Stimulated activated naive B cell treated with anti-CD40 and anti-IgM and Interleukin-4, amounts not matched to agents 10 μg/mL and 1 μg/mL and 100 μg/mL, for 72 hours (primary cell): ENCODE results near the gene STON1.

Experiments
- ATAC-seq, 2 donors: fragments of 150-1000 bp; cut with Tn5 transposase; replicated peaks; 2 replicates each; pipeline ENCODE4 v1.10.0; 2021; ENCODE audit warnings: moderate library complexity in 1 of 2
- DNase-seq: peaks from one replicate; pipeline ENCODE4 v3.0.0; 2021
- H3K27ac Mint-ChIP-seq: one replicate; pipeline ENCODE4 v1.8.0; 2022; ENCODE audit warnings: mild to moderate bottlenecking, mixed read lengths
- H3K27me3 Mint-ChIP-seq, 2 donors: one replicate each; pipeline ENCODE4 v1.8.0; 2022; ENCODE audit warnings: mixed read lengths in 2 of 2
- H3K36me3 Mint-ChIP-seq, 2 donors: one replicate each; pipeline ENCODE4 v1.8.0; 2022; ENCODE audit warnings: mixed read lengths in 2 of 2, mild to moderate bottlenecking in 1 of 2
- H3K4me1 Mint-ChIP-seq, 2 donors: one replicate each; pipeline ENCODE4 v1.8.0; 2022; ENCODE audit warnings: mixed read lengths in 2 of 2, mild to moderate bottlenecking in 1 of 2
- H3K4me3 Mint-ChIP-seq, 2 donors: one replicate each; pipeline ENCODE4 v1.8.0; 2022; ENCODE audit warnings: mild to moderate bottlenecking in 2 of 2, mixed read lengths in 2 of 2, moderate library complexity in 1 of 2
- H3K9me3 Mint-ChIP-seq, 2 donors: one replicate each; pipeline ENCODE4 v1.8.0; 2022; ENCODE audit warnings: mixed read lengths in 2 of 2, mild to moderate bottlenecking in 1 of 2

STON1 gene, protein sequence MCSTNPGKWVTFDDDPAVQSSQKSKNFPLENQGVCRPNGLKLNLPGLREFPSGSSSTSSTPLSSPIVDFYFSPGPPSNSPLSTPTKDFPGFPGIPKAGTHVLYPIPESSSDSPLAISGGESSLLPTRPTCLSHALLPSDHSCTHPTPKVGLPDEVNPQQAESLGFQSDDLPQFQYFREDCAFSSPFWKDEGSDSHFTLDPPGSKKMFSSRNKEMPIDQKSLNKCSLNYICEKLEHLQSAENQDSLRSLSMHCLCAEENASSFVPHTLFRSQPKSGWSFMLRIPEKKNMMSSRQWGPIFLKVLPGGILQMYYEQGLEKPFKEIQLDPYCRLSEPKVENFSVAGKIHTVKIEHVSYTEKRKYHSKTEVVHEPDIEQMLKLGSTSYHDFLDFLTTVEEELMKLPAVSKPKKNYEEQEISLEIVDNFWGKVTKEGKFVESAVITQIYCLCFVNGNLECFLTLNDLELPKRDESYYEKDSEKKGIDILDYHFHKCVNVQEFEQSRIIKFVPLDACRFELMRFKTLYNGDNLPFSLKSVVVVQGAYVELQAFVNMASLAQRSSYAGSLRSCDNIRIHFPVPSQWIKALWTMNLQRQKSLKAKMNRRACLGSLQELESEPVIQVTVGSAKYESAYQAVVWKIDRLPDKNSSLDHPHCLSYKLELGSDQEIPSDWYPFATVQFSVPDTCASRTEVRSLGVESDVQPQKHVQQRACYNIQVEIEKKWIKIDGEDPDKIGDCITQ

GRCh38 chr2:48530033-48530811, at the start of gene STON1:
Gene STON1, plus strand, starts transcription at chr2:48530154. Its CDS starts 50,480 bp downstream, at chr2:48580634.
- no peaks in the 10 kb centered on the region for H3K9me3 Mint-ChIP-seq
- H3K27me3 Mint-ChIP-seq = peaks cover 4 to 6% of the 10 kb centered on the region in 2 donors
- DNase-seq (no peak), ATAC-seq (peak; percentile 65 to 66)
- peak within 1 kb of the TSS; percentile 82 to 89 for H3K4me3 Mint-ChIP-seq
- peak within 1 kb of the TSS; percentile 76 for H3K27ac Mint-ChIP-seq
- H3K4me1 Mint-ChIP-seq = peaks cover 15 to 18% of the 10 kb centered on the region in 2 donors
- H3K36me3 Mint-ChIP-seq = peaks cover 8 to 18% of the 10 kb centered on the region in 2 donors

DNA sequence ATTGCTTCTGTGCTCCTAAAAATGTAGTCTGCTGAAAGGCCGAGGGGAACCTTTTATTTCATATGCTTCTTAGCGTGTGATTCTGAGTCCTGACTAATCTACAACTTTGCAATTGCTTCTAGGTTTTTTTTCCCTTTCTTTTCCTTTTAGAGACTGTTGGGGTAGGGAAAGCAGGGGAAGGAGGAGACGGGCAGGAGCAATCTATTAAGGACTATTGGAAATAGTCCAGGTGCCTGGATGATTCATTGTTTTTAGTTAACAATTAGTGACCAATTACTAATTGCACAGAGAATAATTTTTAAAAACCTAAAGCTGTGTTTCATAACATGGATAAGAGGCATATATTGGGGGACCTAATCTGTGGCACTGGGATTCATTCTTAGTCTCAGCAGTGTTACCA, 49.4 kb upstream of the STON1 start:
- ATAC-seq (no peak), DNase-seq (no peak)
- no peaks in the 10 kb centered on the region for H3K4me1 Mint-ChIP-seq
- H3K36me3 Mint-ChIP-seq = peaks cover 21 to 43% of the 10 kb centered on the region in 2 donors
- H3K27me3 Mint-ChIP-seq = no peaks in the 10 kb centered on the region
- H3K27ac Mint-ChIP-seq = no peak overlapping the region
- H3K9me3 Mint-ChIP-seq = no peaks in the 10 kb centered on the region
- H3K4me3 Mint-ChIP-seq = no peak overlapping the region

- DNase-seq = no peak
- Mint-ChIP-seq H3K9me3 (no peaks in the 10 kb centered on the region), H3K36me3 (peaks cover 26 to 38% of the 10 kb centered on the region in 2 donors), H3K27me3 (no peaks in the 10 kb centered on the region), H3K4me3 (no peak overlapping the region), H3K27ac (no peak overlapping the region), H3K4me1 (no peaks in the 10 kb centered on the region)
- ATAC-seq = no peak
Observed at GRCh38 chr2:48482313-48482712, 47.6 kb upstream of the STON1 start.

- DNase-seq (no peak), ATAC-seq (no peak)
- Mint-ChIP-seq H3K27ac (no peak overlapping the region), H3K4me3 (no peak overlapping the region), H3K4me1 (no peaks in the 10 kb centered on the region), H3K36me3 (peaks cover 22 to 36% of the 10 kb centered on the region in 2 donors), H3K27me3 (no peaks in the 10 kb centered on the region), H3K9me3 (no peaks in the 10 kb centered on the region)
Observed at GRCh38 chr2:48482769-48483168, 47.2 kb upstream of the STON1 start.

DNA sequence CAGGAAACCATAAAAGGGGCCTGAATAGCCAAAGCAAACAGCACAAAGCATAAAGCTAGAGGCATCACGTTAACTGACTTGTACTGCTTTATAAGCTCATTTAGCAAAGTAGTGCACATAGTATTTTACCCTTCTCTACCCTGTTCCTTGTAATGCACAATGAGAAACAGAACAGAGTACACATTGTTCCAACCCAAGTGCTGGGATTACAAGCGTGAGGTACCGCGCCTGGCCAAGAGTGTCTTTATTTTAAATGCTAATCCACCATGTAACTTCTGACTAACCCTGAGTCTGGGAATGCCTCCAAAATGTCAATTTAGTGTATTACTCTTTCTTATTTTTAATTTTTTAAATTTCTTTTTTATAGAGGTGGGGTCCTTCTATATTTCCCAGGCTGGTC, 46.4 kb upstream of the STON1 start:
- Mint-ChIP-seq H3K27me3 (no peaks in the 10 kb centered on the region), H3K27ac (no peak overlapping the region), H3K4me3 (no peak overlapping the region), H3K36me3 (peaks cover 24 to 30% of the 10 kb centered on the region in 2 donors), H3K4me1 (no peaks in the 10 kb centered on the region), H3K9me3 (no peaks in the 10 kb centered on the region)
- DNase-seq = no peak
- ATAC-seq = no peak

DNA sequence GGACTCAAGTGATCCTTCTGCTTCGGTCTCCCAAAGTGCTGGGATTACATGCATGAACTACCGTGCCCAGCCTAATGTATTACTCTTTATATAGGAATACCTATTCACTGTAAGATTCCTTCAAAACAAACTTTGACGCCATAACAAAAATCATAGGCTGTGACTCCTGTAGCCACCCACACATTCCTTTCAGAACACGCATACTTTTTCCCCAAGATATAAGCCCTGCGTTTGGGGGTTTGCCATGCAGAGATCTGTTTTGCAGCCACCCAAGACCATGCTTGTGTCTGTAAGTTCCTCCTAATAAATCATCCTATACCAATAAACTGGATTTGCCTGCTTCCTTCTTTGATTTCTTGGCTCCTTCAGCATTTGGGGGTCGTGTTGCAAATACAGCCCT, 46.0 kb upstream of the STON1 start:
- H3K4me1 Mint-ChIP-seq = no peaks in the 10 kb centered on the region
- DNase-seq (no peak), ATAC-seq (no peak)
- H3K36me3 Mint-ChIP-seq = peaks cover 24 to 28% of the 10 kb centered on the region in 2 donors
- no peaks in the 10 kb centered on the region for H3K9me3 Mint-ChIP-seq
- no peak overlapping the region for H3K4me3 Mint-ChIP-seq
- H3K27me3 Mint-ChIP-seq = no peaks in the 10 kb centered on the region
- no peak overlapping the region for H3K27ac Mint-ChIP-seq

DNA sequence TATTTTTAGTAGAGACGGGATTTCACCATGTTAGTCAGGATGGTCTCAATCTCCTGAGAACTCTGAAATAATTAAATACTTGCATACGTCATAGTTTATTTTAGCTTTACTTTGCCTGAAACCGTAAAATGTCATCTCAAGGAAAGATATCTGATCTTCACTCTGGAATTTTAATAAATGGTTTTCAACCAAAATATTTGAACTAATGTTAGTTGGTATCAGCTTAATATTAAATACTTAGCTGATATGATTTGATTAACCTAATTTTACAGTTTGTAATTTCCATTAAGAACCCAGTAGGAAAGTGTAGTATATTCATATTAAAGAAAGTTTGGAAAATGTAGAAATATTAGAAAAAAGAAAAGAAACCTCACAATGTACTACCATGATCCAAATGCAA, 41.4 kb upstream of the STON1 start:
- DNase-seq (no peak), ATAC-seq (no peak)
- no peak overlapping the region for H3K4me3 Mint-ChIP-seq
- H3K27ac Mint-ChIP-seq = no peak overlapping the region
- H3K27me3 Mint-ChIP-seq = no peaks in the 10 kb centered on the region
- H3K9me3 Mint-ChIP-seq = no peaks in the 10 kb centered on the region
- no peaks in the 10 kb centered on the region for H3K4me1 Mint-ChIP-seq
- peaks cover 21 to 24% of the 10 kb centered on the region in 2 donors for H3K36me3 Mint-ChIP-seq

DNA sequence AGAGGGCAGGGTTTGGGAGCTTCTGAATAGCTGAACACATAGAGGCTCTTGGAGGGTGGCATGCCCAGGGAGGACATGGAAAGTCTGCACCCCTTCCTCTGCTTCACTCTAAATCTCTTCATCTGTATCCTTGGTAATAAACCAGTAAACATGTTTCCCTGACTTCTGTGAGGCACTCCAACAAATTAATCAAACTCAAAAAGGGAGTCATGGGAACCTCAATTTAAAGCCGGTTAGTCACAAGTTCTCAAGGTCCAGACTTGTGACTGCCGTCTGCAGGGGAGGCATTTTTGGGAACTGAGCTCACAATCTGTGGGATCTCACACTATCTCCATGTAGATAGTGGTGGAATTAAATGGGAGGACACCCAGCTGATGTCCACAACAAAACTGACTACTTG, 33.1 kb upstream of the STON1 start:
- DNase-seq (no peak), ATAC-seq (no peak)
- no peak overlapping the region for H3K27ac Mint-ChIP-seq
- H3K9me3 Mint-ChIP-seq = no peaks in the 10 kb centered on the region
- H3K36me3 Mint-ChIP-seq = peaks cover 26 to 55% of the 10 kb centered on the region in 2 donors
- H3K27me3 Mint-ChIP-seq = no peaks in the 10 kb centered on the region
- no peaks in the 10 kb centered on the region for H3K4me1 Mint-ChIP-seq
- H3K4me3 Mint-ChIP-seq = no peak overlapping the region

DNA sequence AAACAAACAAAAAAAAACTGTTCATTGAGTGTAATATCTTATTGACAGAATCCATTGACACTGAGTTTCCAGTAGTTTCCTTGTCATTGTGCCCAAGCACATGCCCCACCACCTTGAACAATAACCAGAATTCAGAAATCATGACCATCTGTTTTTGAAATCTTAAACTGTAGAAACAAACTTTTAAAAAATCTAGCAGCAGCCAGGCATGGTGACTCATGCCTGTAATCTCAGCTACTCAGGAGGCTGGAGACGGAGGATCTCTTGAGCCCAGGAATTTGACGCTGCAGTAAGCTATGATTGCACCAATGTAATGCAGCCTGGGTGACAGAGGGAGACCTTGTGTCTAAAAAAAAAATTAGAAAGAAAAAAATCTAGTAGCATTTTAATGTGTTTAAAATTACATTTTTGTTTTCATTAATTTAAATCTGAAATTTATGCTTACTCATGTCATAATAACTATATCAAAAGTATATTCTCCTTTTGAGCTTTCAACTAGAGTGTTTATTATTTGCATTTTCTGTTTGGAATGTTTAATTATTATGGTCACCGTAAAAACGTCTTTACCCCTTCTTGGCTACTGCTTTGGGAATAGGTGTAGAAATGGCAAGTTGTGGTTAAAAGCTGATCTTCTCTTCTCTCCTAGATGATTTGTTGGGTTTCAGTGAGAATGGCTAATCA, 25.2 kb upstream of the STON1 start:
- ATAC-seq (no peak), DNase-seq (no peak)
- Mint-ChIP-seq H3K9me3 (no peaks in the 10 kb centered on the region), H3K36me3 (peaks cover 30 to 51% of the 10 kb centered on the region in 2 donors), H3K4me3 (no peak overlapping the region), H3K4me1 (peaks cover 0 to 2% of the 10 kb centered on the region in 2 donors), H3K27me3 (no peaks in the 10 kb centered on the region), H3K27ac (no peak overlapping the region)

- H3K9me3 Mint-ChIP-seq = no peaks in the 10 kb centered on the region
- no peak for DNase-seq
- peaks cover 29 to 50% of the 10 kb centered on the region in 2 donors for H3K36me3 Mint-ChIP-seq
- no peaks in the 10 kb centered on the region for H3K27me3 Mint-ChIP-seq
- no peak overlapping the region for H3K27ac Mint-ChIP-seq
- no peak for ATAC-seq
- peaks cover 0 to 2% of the 10 kb centered on the region in 2 donors for H3K4me1 Mint-ChIP-seq
- no peak overlapping the region for H3K4me3 Mint-ChIP-seq
Observed at GRCh38 chr2:48507111-48507510, 22.8 kb upstream of the STON1 start.

- Mint-ChIP-seq H3K27ac (no peak overlapping the region), H3K27me3 (no peaks in the 10 kb centered on the region), H3K9me3 (no peaks in the 10 kb centered on the region), H3K36me3 (peaks cover 34 to 58% of the 10 kb centered on the region in 2 donors), H3K4me1 (no peaks in the 10 kb centered on the region), H3K4me3 (no peak overlapping the region)
- DNase-seq (no peak), ATAC-seq (no peak)
Observed at GRCh38 chr2:48508461-48509124, 21.4 kb upstream of the STON1 start.

DNA sequence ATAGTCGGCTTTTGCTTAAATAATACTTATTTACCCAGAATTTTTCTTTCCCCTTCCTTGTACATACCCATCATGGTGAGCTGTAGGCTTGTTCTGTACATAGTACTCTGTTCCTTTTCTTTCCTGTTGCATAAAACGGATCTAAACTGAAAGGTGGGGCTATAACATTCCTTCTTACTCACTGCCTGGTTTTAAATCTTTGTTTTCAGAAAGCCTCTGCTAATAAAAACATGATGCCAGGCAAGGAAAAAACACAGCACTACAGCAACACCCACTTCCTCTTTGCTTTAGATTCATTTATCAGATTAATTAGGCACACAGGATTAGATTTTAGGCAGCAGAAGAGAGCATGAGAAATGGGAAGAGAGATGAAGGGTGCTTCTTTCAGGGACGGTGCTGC, 19.6 kb upstream of the STON1 start:
- Mint-ChIP-seq H3K27ac (no peak overlapping the region), H3K27me3 (no peaks in the 10 kb centered on the region), H3K4me1 (no peaks in the 10 kb centered on the region), H3K4me3 (no peak overlapping the region), H3K9me3 (no peaks in the 10 kb centered on the region), H3K36me3 (peaks cover 38 to 51% of the 10 kb centered on the region in 2 donors)
- ATAC-seq (no peak), DNase-seq (no peak)

DNA sequence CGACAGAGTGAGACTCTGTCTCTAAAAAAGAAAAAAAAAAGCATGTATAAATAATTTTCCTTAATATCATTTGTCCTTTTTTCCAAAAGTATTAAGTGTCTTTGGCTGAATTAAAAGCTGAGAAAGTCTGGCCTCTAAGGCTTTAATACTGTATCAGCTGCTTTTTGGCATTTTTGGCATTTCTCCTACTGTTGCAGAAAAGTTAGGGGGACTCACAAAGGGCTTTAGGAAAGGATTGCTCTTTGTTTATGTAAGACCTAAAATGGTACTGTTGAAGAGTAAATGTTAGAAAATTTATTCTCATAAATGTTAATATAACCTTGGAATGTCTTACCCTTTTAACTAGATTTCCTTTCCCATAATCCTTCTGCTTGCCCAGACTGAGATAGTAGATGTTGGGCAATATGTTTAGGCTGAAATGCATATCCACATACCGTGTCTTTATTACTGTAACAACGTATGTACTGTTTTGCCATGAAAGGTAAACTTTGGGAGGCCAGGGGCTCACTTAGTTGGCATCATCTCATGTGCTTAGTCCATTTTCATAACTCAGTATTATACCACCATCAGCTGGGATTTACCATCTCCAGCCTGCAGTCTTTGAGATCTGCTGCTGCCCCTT, 18.0 kb upstream of the STON1 start:
- DNase-seq = no peak
- H3K4me3 Mint-ChIP-seq = no peak overlapping the region
- no peak overlapping the region for H3K27ac Mint-ChIP-seq
- H3K27me3 Mint-ChIP-seq = no peaks in the 10 kb centered on the region
- ATAC-seq = no peak
- H3K4me1 Mint-ChIP-seq = no peaks in the 10 kb centered on the region
- no peaks in the 10 kb centered on the region for H3K9me3 Mint-ChIP-seq
- H3K36me3 Mint-ChIP-seq = peaks cover 45 to 59% of the 10 kb centered on the region in 2 donors
